Activated CD4-positive, alpha-beta memory T cell treated with anti-CD3 and anti-CD28 coated beads, Interleukin-2, amount 10 ng/mL, durations not matched to agents 7 days and 5 days (primary cell): ENCODE measurements around the gene SDK1. TPM values are rescaled to one million over a fixed set of nuclear protein-coding genes. Genes with fewer than 3 reads are reported as not detected.

ENCODE experiments used
- CTCF ChIA-PET: fragments of 350-600 bp; sonication (Branson Sonifier 250); formaldehyde crosslinking; loops from one replicate; lab custom pipeline; 2021; ENCODE audit warnings: antibody characterized with exemption, inconsistent platforms; lab: Charles Lee
- POLR2A ChIA-PET: fragments of 350-600 bp; sonication (Branson Sonifier 250); formaldehyde crosslinking; loops from one replicate; lab custom pipeline; 2021; ENCODE audit warnings: antibody characterized with exemption; lab: Charles Lee
- DNase-seq: peaks from one replicate; pipeline ENCODE4 v3.0.0-alpha.2; 2020
- H3K27ac Mint-ChIP-seq: one replicate; pipeline ENCODE4 v1.8.0; 2021; ENCODE audit warnings: mild to moderate bottlenecking, mixed read lengths
- H3K27me3 Mint-ChIP-seq: one replicate; pipeline ENCODE4 v1.8.0; 2021; ENCODE audit warnings: mixed read lengths
- H3K36me3 Mint-ChIP-seq: one replicate; pipeline ENCODE4 v1.8.0; 2021; ENCODE audit warnings: low read depth, mixed read lengths
- H3K4me1 Mint-ChIP-seq: one replicate; pipeline ENCODE4 v1.8.0; 2021; ENCODE audit warnings: mixed read lengths
- H3K4me3 Mint-ChIP-seq: one replicate; pipeline ENCODE4 v1.8.0; 2021; ENCODE audit warnings: mild to moderate bottlenecking, mixed read lengths
- H3K9me3 Mint-ChIP-seq: one replicate; pipeline ENCODE4 v1.8.0; 2021; ENCODE audit warnings: mixed read lengths
- total RNA-seq, 2 experiments: library from RNA; stranded (reverse); gene quantifications; one replicate each; pipeline ENCODE4 v1.2.3, GENCODE V29; 2021

The SDK1 gene
- total RNA-seq, 2 experiments from 2014 or later, result 0.03 to 0.05 TPM

DNA sequence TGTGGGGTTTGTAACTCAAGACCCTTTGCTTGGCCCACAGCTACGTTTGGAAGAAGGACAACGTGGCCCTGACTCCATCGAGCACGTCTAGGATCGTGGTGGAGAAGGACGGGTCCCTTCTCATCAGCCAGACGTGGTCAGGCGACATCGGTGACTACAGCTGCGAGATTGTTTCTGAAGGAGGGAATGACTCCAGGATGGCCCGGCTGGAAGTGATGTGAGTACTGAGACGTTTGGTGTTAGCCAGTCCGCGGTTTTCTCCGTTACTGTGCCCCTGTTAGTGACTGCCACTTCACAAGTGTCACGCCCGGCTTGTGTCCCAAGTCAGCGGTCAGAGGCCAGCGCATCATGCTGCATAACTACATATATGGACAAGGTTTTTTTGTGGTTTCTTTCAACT, 673.3 kb downstream of the SDK1 start:
- Mint-ChIP-seq H3K4me3 (no peak overlapping the region), H3K27ac (no peak overlapping the region)
- POLR2A ChIA-PET, result no interaction called here

GRCh38 chr7:3975371-3975770, 674.3 kb downstream of the SDK1 start:
- Mint-ChIP-seq H3K27ac (no peak overlapping the region), H3K4me1 (no peaks in the 10 kb centered on the region), H3K9me3 (no peaks in the 10 kb centered on the region), H3K27me3 (no peaks in the 10 kb centered on the region), H3K4me3 (no peak overlapping the region), H3K36me3 (no peaks in the 10 kb centered on the region)
- DNase-seq, result no peak
- ChIA-PET POLR2A (no interaction called here), CTCF (no interaction called here)

More for the DNA sequence above, 673.3 kb downstream of the SDK1 start:
- CTCF ChIA-PET, result no interaction called here
- Mint-ChIP-seq H3K9me3 (no peaks in the 10 kb centered on the region), H3K27me3 (no peaks in the 10 kb centered on the region), H3K4me1 (no peaks in the 10 kb centered on the region), H3K36me3 (no peaks in the 10 kb centered on the region)
- DNase-seq, result no peak

DNA sequence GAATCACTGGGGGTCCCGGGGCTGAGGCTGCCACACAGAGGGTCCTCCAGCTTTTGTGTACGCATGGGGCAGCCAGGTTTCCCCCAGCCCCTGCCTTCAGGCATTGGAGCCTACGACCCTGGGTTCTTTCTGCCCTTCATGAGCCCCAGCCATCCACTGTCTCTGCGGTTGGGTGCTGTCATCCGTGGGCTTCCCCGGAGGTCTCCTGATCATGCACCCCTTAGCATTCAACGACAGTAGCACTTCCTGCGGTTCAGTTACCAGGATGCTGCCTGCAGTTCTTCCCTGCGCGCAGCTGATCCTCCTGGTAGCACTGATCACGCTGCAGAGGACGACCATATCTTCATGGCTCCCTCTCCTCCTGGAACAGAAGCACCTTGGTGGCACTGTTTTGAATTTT, 676.3 kb downstream of the SDK1 start:
- no peaks in the 10 kb centered on the region for H3K9me3 Mint-ChIP-seq
- no peaks in the 10 kb centered on the region for H3K36me3 Mint-ChIP-seq
- POLR2A ChIA-PET, result no interaction called here
- DNase-seq, result no peak
- H3K27ac Mint-ChIP-seq, result no peak overlapping the region
- no peak overlapping the region for H3K4me3 Mint-ChIP-seq
- CTCF ChIA-PET, result no interaction called here
- H3K4me1 Mint-ChIP-seq, result no peaks in the 10 kb centered on the region
- no peaks in the 10 kb centered on the region for H3K27me3 Mint-ChIP-seq

DNA sequence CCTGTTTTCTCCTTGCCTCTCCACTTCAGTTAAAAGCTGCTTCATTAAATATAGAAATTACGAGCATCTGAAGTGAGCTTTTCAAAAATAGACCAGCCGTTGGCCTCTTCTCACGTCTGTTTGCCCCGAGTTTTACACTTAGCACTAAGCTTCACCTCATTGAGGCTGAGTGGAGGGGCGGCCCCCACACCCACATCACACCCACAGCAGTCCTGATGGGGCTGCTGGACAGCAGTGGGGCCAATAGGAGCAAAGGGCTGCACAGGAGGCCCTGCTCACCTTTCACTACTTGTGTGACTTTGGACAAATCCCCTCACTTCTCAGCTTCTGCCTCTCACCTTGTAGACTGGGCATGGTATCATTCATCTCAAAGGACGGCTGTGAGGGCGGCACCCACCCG, 677.8 kb downstream of the SDK1 start:
- H3K9me3 Mint-ChIP-seq, result no peaks in the 10 kb centered on the region
- H3K27me3 Mint-ChIP-seq, result no peaks in the 10 kb centered on the region
- H3K4me1 Mint-ChIP-seq, result no peaks in the 10 kb centered on the region
- no peak overlapping the region for H3K4me3 Mint-ChIP-seq
- ChIA-PET CTCF (interaction anchor here (1.1 kb wide), 1 partner anchor 18 kb away, joined by 3 read pairs; no protein-coding TSS in a partner anchor), POLR2A (no interaction called here)
- H3K36me3 Mint-ChIP-seq, result no peaks in the 10 kb centered on the region
- H3K27ac Mint-ChIP-seq, result no peak overlapping the region
- no peak for DNase-seq

- H3K9me3 Mint-ChIP-seq, result no peaks in the 10 kb centered on the region
- POLR2A ChIA-PET, result no interaction called here
- H3K4me1 Mint-ChIP-seq, result no peaks in the 10 kb centered on the region
- DNase-seq, result no peak
- no peak overlapping the region for H3K27ac Mint-ChIP-seq
- H3K4me3 Mint-ChIP-seq, result no peak overlapping the region
- H3K36me3 Mint-ChIP-seq, result no peaks in the 10 kb centered on the region
- CTCF ChIA-PET, result no interaction called here
- H3K27me3 Mint-ChIP-seq, result no peaks in the 10 kb centered on the region
Observed at GRCh38 chr7:3979611-3980299, 678.7 kb downstream of the SDK1 start.

GRCh38 chr7:3980300-3980643, 679.2 kb downstream of the SDK1 start:
- no peak for DNase-seq
- Mint-ChIP-seq H3K9me3 (no peaks in the 10 kb centered on the region), H3K27ac (no peak overlapping the region), H3K27me3 (no peaks in the 10 kb centered on the region), H3K36me3 (no peaks in the 10 kb centered on the region), H3K4me1 (no peaks in the 10 kb centered on the region), H3K4me3 (no peak overlapping the region)
- CTCF ChIA-PET, result no interaction called here
- POLR2A ChIA-PET, result no interaction called here

GRCh38 chr7:3981281-3981680, 680.2 kb downstream of the SDK1 start:
- Mint-ChIP-seq H3K27ac (no peak overlapping the region), H3K4me1 (no peaks in the 10 kb centered on the region), H3K9me3 (no peaks in the 10 kb centered on the region), H3K27me3 (no peaks in the 10 kb centered on the region), H3K36me3 (no peaks in the 10 kb centered on the region), H3K4me3 (no peak overlapping the region)
- POLR2A ChIA-PET, result no interaction called here
- CTCF ChIA-PET, result no interaction called here
- no peak for DNase-seq

DNA sequence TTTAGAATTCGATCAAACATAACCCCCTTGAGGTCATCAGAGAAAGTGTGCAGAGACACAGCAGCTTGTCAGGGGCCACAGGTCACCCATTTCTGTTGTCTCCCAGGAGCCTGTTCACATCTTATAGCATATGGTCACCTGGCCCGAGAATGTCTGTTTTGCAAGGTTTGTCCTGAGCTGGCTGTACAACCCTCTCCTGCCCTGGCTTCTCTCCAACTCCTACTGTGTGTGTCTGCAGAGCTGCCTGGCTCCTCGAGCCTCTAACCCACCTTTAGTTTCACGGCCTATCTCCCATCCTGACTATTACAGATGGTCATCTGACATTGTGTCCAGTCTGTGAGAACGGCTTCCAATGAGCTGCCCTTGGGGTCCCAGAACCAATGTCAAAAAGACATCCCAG, 683.4 kb downstream of the SDK1 start:
- Mint-ChIP-seq H3K4me3 (no peak overlapping the region), H3K27ac (no peak overlapping the region), H3K27me3 (no peaks in the 10 kb centered on the region), H3K9me3 (no peaks in the 10 kb centered on the region), H3K36me3 (no peaks in the 10 kb centered on the region), H3K4me1 (no peaks in the 10 kb centered on the region)
- DNase-seq, result no peak
- CTCF ChIA-PET, result interaction anchor here (1.3 kb wide), 1 partner anchor 118 kb away, joined by 3 read pairs; no protein-coding TSS in a partner anchor
- POLR2A ChIA-PET, result no interaction called here

- ChIA-PET POLR2A (no interaction called here), CTCF (no interaction called here)
- Mint-ChIP-seq H3K27ac (no peak overlapping the region), H3K36me3 (no peaks in the 10 kb centered on the region), H3K27me3 (no peaks in the 10 kb centered on the region), H3K4me3 (no peak overlapping the region), H3K9me3 (no peaks in the 10 kb centered on the region), H3K4me1 (no peaks in the 10 kb centered on the region)
- no peak for DNase-seq
Observed at GRCh38 chr7:3986927-3987326, 685.9 kb downstream of the SDK1 start.

- CTCF ChIA-PET, result no interaction called here
- H3K9me3 Mint-ChIP-seq, result no peaks in the 10 kb centered on the region
- H3K36me3 Mint-ChIP-seq, result no peaks in the 10 kb centered on the region
- H3K4me3 Mint-ChIP-seq, result no peak overlapping the region
- POLR2A ChIA-PET, result no interaction called here
- H3K4me1 Mint-ChIP-seq, result no peaks in the 10 kb centered on the region
- H3K27ac Mint-ChIP-seq, result no peak overlapping the region
- no peak for DNase-seq
- H3K27me3 Mint-ChIP-seq, result no peaks in the 10 kb centered on the region
Observed at GRCh38 chr7:3987426-3987927, 686.4 kb downstream of the SDK1 start.

DNA sequence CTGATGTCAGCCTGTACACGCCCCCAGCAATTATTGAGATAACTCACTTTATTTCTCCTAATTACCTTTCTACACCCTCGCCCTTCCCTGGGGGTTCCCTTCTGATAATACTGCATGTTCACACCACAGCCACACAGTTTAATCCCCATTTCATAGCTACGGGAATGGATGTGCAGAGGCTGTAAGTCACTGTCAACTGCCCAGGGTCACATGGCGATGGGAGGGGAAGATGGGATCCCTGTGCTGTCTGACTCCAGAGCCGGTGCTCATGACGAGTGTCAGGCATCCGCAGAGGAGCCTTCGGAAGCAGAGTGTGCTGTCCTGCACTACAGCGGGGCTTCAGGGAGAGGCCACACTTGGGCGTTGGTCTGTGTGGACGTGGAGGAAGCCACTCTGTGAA, 688.7 kb downstream of the SDK1 start:
- H3K9me3 Mint-ChIP-seq, result no peaks in the 10 kb centered on the region
- H3K4me3 Mint-ChIP-seq, result no peak overlapping the region
- no peaks in the 10 kb centered on the region for H3K36me3 Mint-ChIP-seq
- no peak overlapping the region for H3K27ac Mint-ChIP-seq
- ChIA-PET POLR2A (no interaction called here), CTCF (no interaction called here)
- H3K4me1 Mint-ChIP-seq, result no peaks in the 10 kb centered on the region
- H3K27me3 Mint-ChIP-seq, result no peaks in the 10 kb centered on the region
- DNase-seq, result no peak

- ChIA-PET POLR2A (no interaction called here), CTCF (no interaction called here)
- H3K4me1 Mint-ChIP-seq, result no peaks in the 10 kb centered on the region
- no peaks in the 10 kb centered on the region for H3K36me3 Mint-ChIP-seq
- no peak overlapping the region for H3K27ac Mint-ChIP-seq
- H3K27me3 Mint-ChIP-seq, result no peaks in the 10 kb centered on the region
- no peaks in the 10 kb centered on the region for H3K9me3 Mint-ChIP-seq
- H3K4me3 Mint-ChIP-seq, result no peak overlapping the region
- DNase-seq, result no peak
Observed at GRCh38 chr7:3991731-3992231, 690.7 kb downstream of the SDK1 start.

GRCh38 chr7:3992841-3993240, 691.8 kb downstream of the SDK1 start:
- CTCF ChIA-PET, result no interaction called here
- H3K9me3 Mint-ChIP-seq, result no peaks in the 10 kb centered on the region
- no peak overlapping the region for H3K27ac Mint-ChIP-seq
- no peaks in the 10 kb centered on the region for H3K36me3 Mint-ChIP-seq
- DNase-seq, result no peak
- POLR2A ChIA-PET, result no interaction called here
- H3K4me1 Mint-ChIP-seq, result no peaks in the 10 kb centered on the region
- H3K27me3 Mint-ChIP-seq, result no peaks in the 10 kb centered on the region
- H3K4me3 Mint-ChIP-seq, result no peak overlapping the region

- no peaks in the 10 kb centered on the region for H3K4me1 Mint-ChIP-seq
- POLR2A ChIA-PET, result no interaction called here
Observed at GRCh38 chr7:3994764-3995163, 693.7 kb downstream of the SDK1 start.

More at GRCh38 chr7:3994764-3995163, 693.7 kb downstream of the SDK1 start:
- no peak for DNase-seq
- no peaks in the 10 kb centered on the region for H3K27me3 Mint-ChIP-seq
- no peaks in the 10 kb centered on the region for H3K9me3 Mint-ChIP-seq
- H3K4me3 Mint-ChIP-seq, result no peak overlapping the region
- CTCF ChIA-PET, result no interaction called here
- no peak overlapping the region for H3K27ac Mint-ChIP-seq
- no peaks in the 10 kb centered on the region for H3K36me3 Mint-ChIP-seq
